HG02571 (cell line): ENCODE measurements around the gene OTOS.

Experiments
- ATAC-seq: cut with Tn5 transposase; IDR thresholded peaks from one replicate; pipeline ENCODE4 v1.9.1; 2021; ENCODE audit warnings: mild to moderate bottlenecking, moderate library complexity; ENCODE audit not compliant: unreplicated experiment

OTOS gene

GRCh38 chr2:240137596-240138253, 2.7 kb downstream of the OTOS start:
- ATAC-seq = no peak

- ATAC-seq = peak; percentile 6
Observed at GRCh38 chr2:240136671-240137292, 3.7 kb downstream of the OTOS start.

- ATAC-seq = peak; percentile 89
Observed at GRCh38 chr2:240136013-240136670, 4.3 kb downstream of the OTOS start, which contains the start of gene COPS9. Gene COPS9, minus strand, starts transcription at chr2:240136305. Its CDS starts 21 bp downstream, at chr2:240136284.

- ATAC-seq = no peak
Observed at GRCh38 chr2:240135706-240136012, 4.8 kb downstream of the OTOS start.

- no peak for ATAC-seq
Observed at GRCh38 chr2:240134956-240135520, 5.4 kb downstream of the OTOS start.

GRCh38 chr2:240134466-240134865, 6.0 kb downstream of the OTOS start:
- ATAC-seq = no peak

GRCh38 chr2:240133401-240133800, 7.1 kb downstream of the OTOS start:
- no peak for ATAC-seq

GRCh38 chr2:240132651-240132980, 7.8 kb downstream of the OTOS start:
- no peak for ATAC-seq

GRCh38 chr2:240131941-240132650, 8.4 kb downstream of the OTOS start:
- ATAC-seq = no peak

GRCh38 chr2:240131296-240131695, 9.2 kb downstream of the OTOS start:
- no peak for ATAC-seq

GRCh38 chr2:240130393-240131195, 9.9 kb downstream of the OTOS start:
- no peak for ATAC-seq

GRCh38 chr2:240129731-240130392, 10.6 kb downstream of the OTOS start:
- no peak for ATAC-seq

GRCh38 chr2:240129311-240129710, 11.1 kb downstream of the OTOS start:
- ATAC-seq = no peak

- no peak for ATAC-seq
Observed at GRCh38 chr2:240128608-240129145, 11.8 kb downstream of the OTOS start.

GRCh38 chr2:240127911-240128607, 12.4 kb downstream of the OTOS start:
- ATAC-seq = no peak

- ATAC-seq = no peak
Observed at GRCh38 chr2:240127191-240127750, 13.2 kb downstream of the OTOS start.

- ATAC-seq = no peak
Observed at GRCh38 chr2:240126731-240127130, 13.7 kb downstream of the OTOS start.

- ATAC-seq = no peak
Observed at GRCh38 chr2:240125742-240126141, 14.7 kb downstream of the OTOS start.

GRCh38 chr2:240124651-240125030, 15.8 kb downstream of the OTOS start:
- no peak for ATAC-seq
